Large intestine (tissue), 3 donors: ENCODE measurements around the gene STRIP2. TPM values are rescaled to one million over a fixed set of nuclear protein-coding genes. Genes with fewer than 3 reads are reported as not detected.

Source experiments
- DNase-seq, 2 donors: peaks; one replicate each; pipeline versions ENCODE4 v3.0.0 to v3.0.0-alpha.2; 2013
- H3K27ac ChIP-seq: one replicate; pipeline ENCODE4 v1.5.1; 2013; ENCODE audit warnings: low read length
- H3K27me3 ChIP-seq: 2 replicates; pipeline ENCODE4 v1.6.1; 2013; ENCODE audit warnings: low read length; ENCODE audit not compliant: control insufficient read depth, insufficient read depth
- H3K36me3 ChIP-seq: 2 replicates; pipeline ENCODE4 v1.6.1; 2013; ENCODE audit warnings: low read length; ENCODE audit not compliant: control insufficient read depth, insufficient read depth
- H3K4me1 ChIP-seq: one replicate; pipeline ENCODE4 v1.6.1; 2013; ENCODE audit warnings: low read length; ENCODE audit not compliant: control insufficient read depth, insufficient read depth
- H3K4me3 ChIP-seq: one replicate; pipeline ENCODE4 v1.5.1; 2013; ENCODE audit warnings: low read length
- H3K9me3 ChIP-seq: one replicate; pipeline ENCODE4 v1.6.1; 2013; ENCODE audit warnings: mild to moderate bottlenecking, low read depth, low read length, moderate library complexity; ENCODE audit not compliant: control insufficient read depth
- WGBS: methylation state at CpG from one replicate; pipeline ENCODE4 v1.1.5; 2013; ENCODE audit warnings: low lambda C conversion rate; ENCODE audit not compliant: insufficient coverage; 5-methylcytosine and 5-hydroxymethylcytosine counted together
- polyA plus RNA-seq: library from polyadenylated mRNA; unstranded; fragments of 120-200 nt; gene quantifications from one replicate; pipeline ENCODE4 v1.2.1, GENCODE V29; 2013

Gene STRIP2
- polyA plus RNA-seq, 1 donor = 2.0 TPM

GRCh38 chr7:129454249-129454551 lies 20.0 kb downstream of the STRIP2 start:
- Histone ChIP-seq H3K4me1 (no peaks in the 10 kb centered on the region), H3K27me3 (no peaks in the 10 kb centered on the region), H3K27ac (no peak overlapping the region), H3K36me3 (no peaks in the 10 kb centered on the region), H3K9me3 (no peaks in the 10 kb centered on the region), H3K4me3 (no peak overlapping the region)
- no CpG with 5 or more reads among the region's 4 CpGs for WGBS
- DNase-seq = no peak

GRCh38 chr7:129456421-129456820 lies 22.2 kb downstream of the STRIP2 start:
- DNase-seq = no peak
- Histone ChIP-seq H3K4me3 (no peak overlapping the region), H3K27me3 (no peaks in the 10 kb centered on the region), H3K9me3 (no peaks in the 10 kb centered on the region), H3K27ac (no peak overlapping the region), H3K36me3 (no peaks in the 10 kb centered on the region), H3K4me1 (no peaks in the 10 kb centered on the region)
- 40% methylated on average over 1 of the region's 10 CpGs for WGBS

GRCh38 chr7:129457101-129457500 lies 22.9 kb downstream of the STRIP2 start:
- no peaks in the 10 kb centered on the region for H3K27me3 ChIP-seq
- no peak overlapping the region for H3K27ac ChIP-seq
- no peak overlapping the region for H3K4me3 ChIP-seq
- DNase-seq = no peak
- H3K9me3 ChIP-seq = no peaks in the 10 kb centered on the region
- H3K36me3 ChIP-seq = no peaks in the 10 kb centered on the region
- WGBS = no CpG with 5 or more reads among the region's 3 CpGs
- H3K4me1 ChIP-seq = no peaks in the 10 kb centered on the region

GRCh38 chr7:129458171-129458570 lies 23.9 kb downstream of the STRIP2 start:
- Histone ChIP-seq H3K27ac (no peak overlapping the region), H3K9me3 (no peaks in the 10 kb centered on the region), H3K36me3 (no peaks in the 10 kb centered on the region), H3K4me3 (no peak overlapping the region), H3K4me1 (no peaks in the 10 kb centered on the region), H3K27me3 (no peaks in the 10 kb centered on the region)
- no CpG with 5 or more reads among the region's 5 CpGs for WGBS
- no peak for DNase-seq

- no peaks in the 10 kb centered on the region for H3K4me1 ChIP-seq
- no peak for DNase-seq
- H3K27me3 ChIP-seq = no peaks in the 10 kb centered on the region
- no CpG with 5 or more reads among the region's 2 CpGs for WGBS
- no peaks in the 10 kb centered on the region for H3K9me3 ChIP-seq
- no peaks in the 10 kb centered on the region for H3K36me3 ChIP-seq
- H3K4me3 ChIP-seq = no peak overlapping the region
- no peak overlapping the region for H3K27ac ChIP-seq
Measured at GRCh38 chr7:129461809-129462208, 27.6 kb downstream of the STRIP2 start.

- Histone ChIP-seq H3K27me3 (no peaks in the 10 kb centered on the region), H3K4me1 (no peaks in the 10 kb centered on the region), H3K27ac (no peak overlapping the region), H3K9me3 (no peaks in the 10 kb centered on the region), H3K4me3 (no peak overlapping the region), H3K36me3 (no peaks in the 10 kb centered on the region)
- WGBS = no CpG with 5 or more reads among the region's 1 CpG
- no peak for DNase-seq
Measured at GRCh38 chr7:129462420-129462819, 28.2 kb downstream of the STRIP2 start.

GRCh38 chr7:129464194-129464593 lies 30.0 kb downstream of the STRIP2 start:
- no peaks in the 10 kb centered on the region for H3K36me3 ChIP-seq
- no CpG with 5 or more reads among the region's 4 CpGs for WGBS
- H3K4me1 ChIP-seq = no peaks in the 10 kb centered on the region
- no peak overlapping the region for H3K4me3 ChIP-seq
- H3K9me3 ChIP-seq = no peaks in the 10 kb centered on the region
- DNase-seq = no peak
- H3K27ac ChIP-seq = no peak overlapping the region
- H3K27me3 ChIP-seq = no peaks in the 10 kb centered on the region

- Histone ChIP-seq H3K27me3 (no peaks in the 10 kb centered on the region), H3K4me1 (no peaks in the 10 kb centered on the region), H3K4me3 (no peak overlapping the region), H3K36me3 (no peaks in the 10 kb centered on the region), H3K9me3 (no peaks in the 10 kb centered on the region), H3K27ac (no peak overlapping the region)
- WGBS = no CpG with 5 or more reads among the region's 2 CpGs
- DNase-seq = no peak
Measured at GRCh38 chr7:129465080-129465479, 30.8 kb downstream of the STRIP2 start.

GRCh38 chr7:129466796-129467195 lies 32.6 kb downstream of the STRIP2 start:
- Histone ChIP-seq H3K36me3 (no peaks in the 10 kb centered on the region), H3K4me1 (no peaks in the 10 kb centered on the region), H3K4me3 (no peak overlapping the region), H3K27ac (no peak overlapping the region), H3K27me3 (no peaks in the 10 kb centered on the region), H3K9me3 (no peaks in the 10 kb centered on the region)
- DNase-seq = no peak
- no CpG with 5 or more reads among the region's 3 CpGs for WGBS

- no peaks in the 10 kb centered on the region for H3K36me3 ChIP-seq
- no peaks in the 10 kb centered on the region for H3K4me1 ChIP-seq
- no peaks in the 10 kb centered on the region for H3K9me3 ChIP-seq
- no peak for DNase-seq
- no peak overlapping the region for H3K27ac ChIP-seq
- H3K27me3 ChIP-seq = no peaks in the 10 kb centered on the region
- H3K4me3 ChIP-seq = no peak overlapping the region
- WGBS = no CpG with 5 or more reads among the region's 1 CpG
Measured at GRCh38 chr7:129468087-129468486, 33.9 kb downstream of the STRIP2 start.

GRCh38 chr7:129468547-129468946 lies 34.3 kb downstream of the STRIP2 start:
- H3K27ac ChIP-seq = no peak overlapping the region
- no peaks in the 10 kb centered on the region for H3K9me3 ChIP-seq
- H3K4me3 ChIP-seq = no peak overlapping the region
- WGBS = no CpG with 5 or more reads among the region's 4 CpGs
- DNase-seq = no peak
- H3K4me1 ChIP-seq = no peaks in the 10 kb centered on the region
- H3K36me3 ChIP-seq = no peaks in the 10 kb centered on the region
- no peaks in the 10 kb centered on the region for H3K27me3 ChIP-seq
